Naive thymus-derived CD4-positive, alpha-beta T cell (primary cell): ENCODE results near the gene MIX23. TPM values are rescaled to one million over a fixed set of nuclear protein-coding genes. Genes with fewer than 3 reads are reported as not detected.

ENCODE experiments used
- ATAC-seq: fragments of 150-1000 bp; cut with Tn5 transposase; 2 replicates; pipeline ENCODE4 v1.10.0; 2021; ENCODE audit warnings: mild to moderate bottlenecking, moderate library complexity
- CTCF ChIA-PET: fragments of 350-600 bp; sonication (Branson Sonifier 250); formaldehyde crosslinking; loops from one replicate; lab custom pipeline; 2021; ENCODE audit warnings: antibody characterized with exemption; lab: Charles Lee
- POLR2A ChIA-PET: fragments of 350-600 bp; sonication (Branson Sonifier 250); formaldehyde crosslinking; loops from one replicate; lab custom pipeline; 2021; ENCODE audit warnings: antibody characterized with exemption, inconsistent platforms; lab: Charles Lee
- DNase-seq, 9 donors: peaks; one replicate each; pipeline versions ENCODE4 v3.0.0 to v3.0.0-alpha.2; 2020 to 2022; ENCODE audit warnings: mixed read lengths in 1 of 9
- H3K27ac ChIP-seq: one replicate; pipeline ENCODE4 v1.7.0; 2013; ENCODE audit warnings: mild to moderate bottlenecking, low read depth, low read length, moderate library complexity
- H3K27me3 ChIP-seq, 2 donors: one replicate each; pipeline ENCODE4 v1.7.0; 2013; ENCODE audit warnings: low read length in 2 of 2, mild to moderate bottlenecking in 2 of 2, moderate library complexity in 2 of 2; ENCODE audit not compliant: control insufficient read depth in 2 of 2, insufficient read depth in 2 of 2
- H3K36me3 ChIP-seq, 3 experiments: 1 replicate in 2 of 3; 2 replicates in 1 of 3; pipeline ENCODE4 v1.7.0; 2013; ENCODE audit warnings: low read length in 3 of 3, mild to moderate bottlenecking in 3 of 3, moderate library complexity in 1 of 3; ENCODE audit not compliant: insufficient read depth in 3 of 3, control insufficient read depth in 2 of 3
- H3K4me1 ChIP-seq, 2 donors: one replicate each; pipeline ENCODE4 v1.7.0; 2013; ENCODE audit warnings: low read length in 2 of 2, mild to moderate bottlenecking in 2 of 2, moderate library complexity in 1 of 2; ENCODE audit not compliant: control insufficient read depth in 2 of 2, insufficient read depth in 2 of 2
- H3K4me3 ChIP-seq: 2 replicates; pipeline ENCODE4 v1.7.0; 2013; ENCODE audit warnings: mild to moderate bottlenecking, low read length
- H3K9me3 ChIP-seq, 3 experiments: 1 replicate in 2 of 3; 2 replicates in 1 of 3; pipeline ENCODE4 v1.7.0; 2013; ENCODE audit warnings: low read length in 3 of 3; ENCODE audit not compliant: control insufficient read depth in 2 of 3
- H3K27ac Mint-ChIP-seq, 9 donors: one replicate each; pipeline ENCODE4 v1.8.0; 2020 to 2022; ENCODE audit warnings: mixed read lengths in 9 of 9, mild to moderate bottlenecking in 8 of 9, moderate library complexity in 5 of 9, inconsistent platforms in 2 of 9
- H3K27me3 Mint-ChIP-seq, 5 donors: one replicate each; pipeline ENCODE4 v1.8.0; 2021 to 2022; ENCODE audit warnings: mixed read lengths in 5 of 5, mild to moderate bottlenecking in 1 of 5
- H3K36me3 Mint-ChIP-seq, 5 donors: one replicate each; pipeline ENCODE4 v1.8.0; 2020 to 2022; ENCODE audit warnings: mixed read lengths in 5 of 5, mild to moderate bottlenecking in 3 of 5, inconsistent platforms in 1 of 5
- H3K4me1 Mint-ChIP-seq, 7 donors: one replicate each; pipeline ENCODE4 v1.8.0; 2020 to 2022; ENCODE audit warnings: mixed read lengths in 7 of 7, mild to moderate bottlenecking in 3 of 7, inconsistent platforms in 1 of 7
- H3K4me3 Mint-ChIP-seq, 10 donors: one replicate each; pipeline ENCODE4 v1.8.0; 2020 to 2022; ENCODE audit warnings: mild to moderate bottlenecking in 10 of 10, mixed read lengths in 10 of 10, moderate library complexity in 6 of 10, inconsistent platforms in 2 of 10
- H3K9me3 Mint-ChIP-seq, 11 donors: one replicate each; pipeline ENCODE4 v1.8.0; 2020 to 2022; ENCODE audit warnings: mixed read lengths in 11 of 11, mild to moderate bottlenecking in 4 of 11, inconsistent platforms in 1 of 11, moderate library complexity in 1 of 11
- intact Hi-C, 2 donors: fragments of 100-400 bp; cut with micrococcal nuclease; formaldehyde crosslinking; loops; one replicate each; pipeline ENCODE4 v1.15.1; 2023
- polyA plus RNA-seq, 2 donors: library from polyadenylated mRNA; unstranded; fragments of 300-500 nt; fragmentation: Illumina TruSeq; gene quantifications; one replicate each; pipeline ENCODE4 v1.2.3, GENCODE V29; 2021
- total RNA-seq, 6 experiments: library from RNA in 5 of 6; stranded (reverse) in 5 of 6; gene quantifications; 1 replicate in 5 of 6; 2 replicates in 1 of 6; pipeline ENCODE4 v1.2.3 and lab custom pipeline; 2021 to 2026

Gene MIX23
- total and polyA plus RNA-seq, 7 experiments from 2014 or later, result 11.6 to 47.7 (median 26.3) TPM

- Mint-ChIP-seq H3K27ac (peak overlapping the region in 1 of 9 donors; percentile 58), H3K27me3 (peaks cover 0 to 1% (median 0%) of the 10 kb centered on the region in 5 donors), H3K4me1 (peaks cover 0 to 11% (median 0%) of the 10 kb centered on the region in 7 donors), H3K36me3 (peaks cover 0 to 4% (median 0%) of the 10 kb centered on the region in 5 donors), H3K9me3 (no peaks in the 10 kb centered on the region), H3K4me3 (no peak overlapping the region)
- Histone ChIP-seq H3K27ac (no peak overlapping the region), H3K4me3 (no peak overlapping the region), H3K27me3 (no peaks in the 10 kb centered on the region), H3K9me3 (no peaks in the 10 kb centered on the region), H3K4me1 (no peaks in the 10 kb centered on the region), H3K36me3 (peaks cover 0 to 5% (median 0%) of the 10 kb centered on the region in 3 experiments)
- ChIA-PET POLR2A (no interaction called here), CTCF (interaction anchor here (1.3 kb wide), 1 partner anchor 253 kb away, joined by 5 read pairs; no protein-coding TSS in a partner anchor)
- DNase-seq, result no peak
- intact Hi-C loops, result loop anchor here in 1 of 2 donors (10.0 kb wide), 1 partner anchor 519 kb away; the partner anchor contains the start of genes EAF2 and IQCB1
- ATAC-seq, result no peak
Measured at GRCh38 chr3:122353893-122354401, 29.1 kb downstream of the MIX23 start.

GRCh38 chr3:122353215-122353614 is 29.8 kb downstream of the MIX23 start:
- Histone ChIP-seq H3K4me1 (no peaks in the 10 kb centered on the region), H3K27ac (no peak overlapping the region), H3K9me3 (no peaks in the 10 kb centered on the region), H3K36me3 (peaks cover 0 to under 1% (median 0%) of the 10 kb centered on the region in 3 experiments), H3K4me3 (no peak overlapping the region), H3K27me3 (no peaks in the 10 kb centered on the region)
- ChIA-PET POLR2A (no interaction called here), CTCF (interaction anchor here (1.3 kb wide), 1 partner anchor 252 kb away, joined by 5 read pairs; no protein-coding TSS in a partner anchor)
- intact Hi-C loops, result loop anchor here in 1 of 2 donors (10.0 kb wide), 1 partner anchor 518 kb away; the partner anchor contains the start of genes EAF2 and IQCB1
- DNase-seq (no peak), ATAC-seq (no peak)
- H3K4me3 Mint-ChIP-seq, result no peak overlapping the region
- peak overlapping the region in 1 of 9 donors; percentile 31 for H3K27ac Mint-ChIP-seq
- peaks cover 0 to 4% (median 0%) of the 10 kb centered on the region in 7 donors for H3K4me1 Mint-ChIP-seq
- no peaks in the 10 kb centered on the region for H3K9me3 Mint-ChIP-seq
- no peaks in the 10 kb centered on the region for H3K36me3 Mint-ChIP-seq
- peaks cover 0 to 1% (median 0%) of the 10 kb centered on the region in 5 donors for H3K27me3 Mint-ChIP-seq

GRCh38 chr3:122351612-122352011 is 31.4 kb downstream of the MIX23 start:
- no peak overlapping the region for H3K4me3 Mint-ChIP-seq
- H3K9me3 Mint-ChIP-seq, result peaks cover 0 to 7% (median 0%) of the 10 kb centered on the region in 11 donors
- intact Hi-C loops, result loop anchor here in 1 of 2 donors (10.0 kb wide), 1 partner anchor 517 kb away; the partner anchor contains the start of genes EAF2 and IQCB1
- CTCF ChIA-PET, result no interaction called here
- Histone ChIP-seq H3K4me1 (no peaks in the 10 kb centered on the region), H3K27me3 (no peaks in the 10 kb centered on the region), H3K9me3 (no peaks in the 10 kb centered on the region), H3K4me3 (no peak overlapping the region), H3K27ac (no peak overlapping the region), H3K36me3 (no peaks in the 10 kb centered on the region)
- DNase-seq (no peak), ATAC-seq (no peak)
- POLR2A ChIA-PET, result no interaction called here
- H3K27ac Mint-ChIP-seq, result no peak overlapping the region
- peaks cover 0 to 5% (median 0%) of the 10 kb centered on the region in 5 donors for H3K36me3 Mint-ChIP-seq
- H3K4me1 Mint-ChIP-seq, result peaks cover 0 to 4% (median 0%) of the 10 kb centered on the region in 7 donors
- H3K27me3 Mint-ChIP-seq, result peaks cover 0 to 9% (median 1%) of the 10 kb centered on the region in 5 donors

GRCh38 chr3:122350814-122351418 is 32.1 kb downstream of the MIX23 start:
- no peaks in the 10 kb centered on the region for H3K27me3 ChIP-seq
- Mint-ChIP-seq H3K4me1 (peaks cover 0 to 4% (median 0%) of the 10 kb centered on the region in 7 donors), H3K36me3 (peaks cover 0 to 5% (median 0%) of the 10 kb centered on the region in 5 donors), H3K27me3 (peaks cover 0 to 9% (median 1%) of the 10 kb centered on the region in 5 donors), H3K9me3 (peaks cover 0 to 7% (median 0%) of the 10 kb centered on the region in 11 donors), H3K27ac (no peak overlapping the region), H3K4me3 (no peak overlapping the region)
- no peaks in the 10 kb centered on the region for H3K9me3 ChIP-seq
- DNase-seq (no peak), ATAC-seq (no peak)
- no peaks in the 10 kb centered on the region for H3K4me1 ChIP-seq
- ChIA-PET CTCF (interaction anchor here (0.7 kb wide), 2 partner anchors 45 to 844 kb away, joined by 3 read pairs; no protein-coding TSS in a partner anchor), POLR2A (no interaction called here)
- intact Hi-C loops, result loop anchor here in 1 of 2 donors (10.0 kb wide), 1 partner anchor 516 kb away; the partner anchor contains the start of genes EAF2 and IQCB1
- H3K27ac ChIP-seq, result no peak overlapping the region
- no peak overlapping the region for H3K4me3 ChIP-seq
- H3K36me3 ChIP-seq, result no peaks in the 10 kb centered on the region

- no peak overlapping the region for H3K27ac Mint-ChIP-seq
- peaks cover 0 to 14% (median 2%) of the 10 kb centered on the region in 5 donors for H3K27me3 Mint-ChIP-seq
- intact Hi-C loops, result no loop called here
- Histone ChIP-seq H3K36me3 (no peaks in the 10 kb centered on the region), H3K9me3 (no peaks in the 10 kb centered on the region), H3K4me3 (no peak overlapping the region), H3K27ac (no peak overlapping the region), H3K4me1 (no peaks in the 10 kb centered on the region), H3K27me3 (no peaks in the 10 kb centered on the region)
- H3K9me3 Mint-ChIP-seq, result peaks cover 0 to 7% (median 0%) of the 10 kb centered on the region in 11 donors
- ATAC-seq (no peak), DNase-seq (no peak)
- ChIA-PET CTCF (interaction anchor here (0.7 kb wide), 1 partner anchor 9 kb away, joined by 3 read pairs; no protein-coding TSS in a partner anchor), POLR2A (no interaction called here)
- H3K4me3 Mint-ChIP-seq, result no peak overlapping the region
- no peaks in the 10 kb centered on the region for H3K4me1 Mint-ChIP-seq
- peaks cover 0 to 5% (median 0%) of the 10 kb centered on the region in 5 donors for H3K36me3 Mint-ChIP-seq
Measured at GRCh38 chr3:122349171-122349570, 33.9 kb downstream of the MIX23 start.

GRCh38 chr3:122343654-122344053 is 39.4 kb downstream of the MIX23 start:
- no peaks in the 10 kb centered on the region for H3K27me3 ChIP-seq
- ATAC-seq (no peak), DNase-seq (no peak)
- intact Hi-C loops, result no loop called here
- ChIA-PET CTCF (no interaction called here), POLR2A (no interaction called here)
- peaks cover 0 to 5% (median 0%) of the 10 kb centered on the region in 5 donors for H3K36me3 Mint-ChIP-seq
- no peaks in the 10 kb centered on the region for H3K36me3 ChIP-seq
- peaks cover 0 to 14% (median 7%) of the 10 kb centered on the region in 5 donors for H3K27me3 Mint-ChIP-seq
- no peak overlapping the region for H3K27ac ChIP-seq
- no peak overlapping the region for H3K27ac Mint-ChIP-seq
- H3K9me3 Mint-ChIP-seq, result peaks cover 0 to 7% (median 0%) of the 10 kb centered on the region in 11 donors
- no peaks in the 10 kb centered on the region for H3K9me3 ChIP-seq
- H3K4me3 Mint-ChIP-seq, result no peak overlapping the region
- H3K4me1 Mint-ChIP-seq, result no peaks in the 10 kb centered on the region
- no peak overlapping the region for H3K4me3 ChIP-seq
- no peaks in the 10 kb centered on the region for H3K4me1 ChIP-seq
